Stimulated activated CD4-positive, alpha-beta T cell treated with anti-CD3 and anti-CD28 coated beads, Interleukin-1b, Interleukin-23, amount 100 ng/mL, for 24 hours (primary cell): ENCODE results near the gene POLD3.
"Not testable (repeated sequence)": the region's sequence is repeated elsewhere in the genome, so short reads cannot be mapped to it uniquely, and the experiment has no call there.

ENCODE experiments used
- DNase-seq, 4 experiments: peaks; one replicate each; pipeline ENCODE4 v3.0.0-alpha.2; 2020; ENCODE audit warnings: low read depth in 4 of 4, low spot score in 1 of 4

POLD3 gene

DNA sequence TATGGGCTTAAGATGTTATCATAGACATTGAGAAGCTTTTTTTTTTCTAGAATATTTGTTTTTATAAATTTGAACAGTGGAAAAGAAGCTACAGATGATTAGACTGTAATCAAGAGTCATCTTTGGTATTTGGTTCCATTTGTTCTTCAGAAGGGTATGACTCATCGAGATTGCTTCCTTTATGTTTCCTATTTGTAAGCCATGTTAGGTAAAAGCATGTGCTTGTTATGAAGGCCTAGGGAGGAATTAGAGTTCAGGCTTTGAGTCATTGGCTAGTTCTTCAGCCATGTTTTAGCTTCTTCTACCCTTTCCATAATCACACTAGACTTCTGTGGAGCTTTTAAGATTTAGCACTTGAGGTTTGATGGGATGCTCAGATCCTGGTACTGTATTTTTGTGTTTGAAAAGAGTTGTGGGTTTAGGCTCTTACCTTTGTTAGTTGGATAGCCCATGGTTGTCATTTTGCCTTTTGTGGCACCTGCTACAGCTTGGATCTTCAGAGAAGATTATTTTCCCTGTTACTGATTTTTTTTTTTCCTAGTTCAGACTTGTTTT, 44.3 kb downstream of the POLD3 start:
- DNase-seq, result no peak

DNA sequence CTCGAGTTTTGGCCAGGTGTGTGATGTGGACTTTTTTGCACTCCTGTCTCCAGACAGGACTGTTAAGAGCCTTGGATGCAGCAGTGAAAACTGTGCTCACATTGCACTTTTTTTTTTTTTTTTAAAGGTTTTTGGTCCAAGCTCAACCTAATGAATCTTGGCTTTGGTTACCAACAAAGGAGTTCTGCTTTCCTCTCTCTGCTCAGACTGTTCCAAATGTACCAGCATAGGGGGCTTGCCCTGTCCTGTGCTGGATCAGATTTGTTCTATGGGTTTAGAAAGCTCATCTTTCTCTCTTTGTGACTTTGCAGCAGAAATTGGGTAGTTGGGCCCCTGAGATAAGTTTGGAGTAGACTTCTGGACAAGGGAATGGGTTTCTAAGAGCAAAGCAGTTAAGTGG, 45.3 kb downstream of the POLD3 start:
- DNase-seq, result no peak

DNA sequence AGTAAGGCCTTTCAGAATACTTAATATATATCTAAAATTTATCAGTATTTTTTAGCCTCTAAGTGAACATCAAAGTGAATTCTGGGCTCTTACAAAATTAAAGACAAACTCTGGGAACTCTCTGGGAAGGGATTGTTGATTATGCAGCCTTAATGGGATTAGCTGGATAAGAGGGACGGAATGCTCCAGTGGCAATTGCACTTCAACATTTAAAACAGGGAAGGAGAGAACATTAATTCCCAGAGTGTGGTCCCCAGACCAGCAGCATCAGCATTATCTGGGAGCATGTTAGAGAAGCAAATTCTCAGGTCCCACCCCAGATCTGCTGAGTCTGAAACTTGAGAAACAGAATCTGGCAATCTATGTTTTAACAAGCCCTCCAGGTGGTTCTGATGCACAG, 46.5 kb downstream of the POLD3 start:
- no peak for DNase-seq

DNA sequence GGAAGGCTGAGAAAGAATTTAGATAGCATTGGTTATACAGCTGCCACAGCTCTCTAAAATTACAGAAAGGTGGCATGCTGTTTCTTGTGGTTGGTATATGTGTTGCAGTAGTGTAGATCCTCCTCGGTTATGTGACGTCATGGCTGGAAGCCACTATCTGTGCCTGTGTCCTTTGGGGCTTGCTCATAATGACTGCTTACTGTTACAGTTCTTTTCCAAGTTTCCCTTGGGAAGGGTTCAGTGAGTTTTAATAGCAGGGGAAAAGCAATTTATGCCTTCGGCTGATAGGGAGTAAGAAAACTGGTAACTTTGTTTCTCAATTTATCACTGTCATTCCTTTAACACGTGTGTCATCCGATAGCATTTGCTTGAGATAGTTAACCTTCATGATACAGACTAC, 47.2 kb downstream of the POLD3 start:
- DNase-seq, result no peak

DNA sequence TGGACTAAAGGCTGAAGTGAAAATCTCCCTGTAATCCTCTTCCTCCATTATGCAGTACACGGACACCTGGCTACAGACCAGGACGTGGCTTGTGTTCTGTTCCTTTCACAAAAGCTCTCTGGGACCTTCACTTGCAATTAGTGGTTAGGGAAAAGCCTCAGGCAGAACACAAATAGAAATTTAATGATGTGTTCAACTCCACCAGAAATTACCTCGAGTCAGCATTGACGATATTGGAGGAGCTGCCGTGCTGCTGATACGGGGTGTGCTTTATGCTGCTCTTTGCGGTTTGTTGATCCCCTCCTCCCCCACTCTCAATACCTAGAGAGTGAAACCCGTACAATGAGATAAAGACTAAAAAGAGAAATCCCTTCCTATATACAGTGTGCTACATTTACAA, 48.9 kb downstream of the POLD3 start:
- no peak for DNase-seq

DNA sequence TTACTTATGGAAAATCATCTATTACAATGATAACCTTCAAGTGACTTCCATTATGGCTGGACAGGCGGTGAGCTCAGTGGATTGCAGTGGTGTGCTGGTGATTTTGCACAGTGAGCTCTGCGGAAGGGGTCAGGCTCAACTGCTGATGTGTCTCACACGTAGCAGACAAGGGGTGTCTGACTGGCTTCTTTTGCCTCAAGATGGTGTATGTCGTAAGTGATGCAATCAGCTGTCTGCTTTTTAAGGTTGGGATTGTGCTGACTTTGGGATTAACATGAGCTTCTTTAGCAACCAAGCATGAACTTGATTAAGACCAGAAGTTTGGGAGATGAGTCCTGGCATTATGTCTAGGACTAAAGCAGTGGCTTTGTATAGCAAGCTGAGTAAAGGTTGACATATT, 49.5 kb downstream of the POLD3 start:
- no peak for DNase-seq

DNA sequence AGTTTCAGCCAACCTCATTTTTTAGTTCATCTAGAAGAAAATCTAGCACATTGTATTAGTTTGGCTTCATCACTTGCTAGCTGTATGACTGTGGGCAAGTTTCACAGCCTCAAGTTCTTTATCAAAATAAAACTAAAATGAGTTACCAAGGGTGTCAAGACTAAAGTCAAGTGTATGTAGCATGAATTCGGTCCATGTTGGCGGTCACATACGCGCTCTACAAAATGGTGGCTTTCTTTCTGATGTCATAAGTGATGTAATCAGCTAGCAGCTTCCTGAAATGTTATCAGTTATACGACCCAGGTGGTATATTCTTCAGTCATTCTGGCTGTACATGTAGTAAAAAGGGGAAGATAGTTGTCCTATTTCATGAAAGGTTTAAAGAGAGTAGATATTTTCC, 50.5 kb downstream of the POLD3 start:
- no peak for DNase-seq

DNA sequence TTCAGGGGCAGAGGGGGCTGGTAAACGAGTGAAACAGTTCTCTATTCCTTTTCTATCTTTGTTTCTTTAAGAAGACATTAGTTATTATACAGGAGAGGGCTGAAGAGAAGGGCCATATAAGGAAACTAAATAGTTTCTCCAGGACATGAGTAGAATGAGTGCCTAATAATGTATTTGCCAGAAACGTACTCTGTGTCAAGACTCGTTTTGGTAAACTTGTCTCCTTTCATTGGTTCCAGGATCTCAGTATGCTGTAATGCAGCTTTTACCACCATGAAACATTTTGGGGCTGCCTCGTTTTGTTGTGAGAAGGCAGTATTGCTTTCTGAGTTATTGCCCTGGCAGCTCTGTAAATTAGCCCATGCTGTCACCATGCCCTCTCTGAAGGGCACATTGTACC, 51.7 kb downstream of the POLD3 start:
- no peak for DNase-seq

GRCh38 chr11:74646215-74646614, 53.8 kb downstream of the POLD3 start:
- no peak for DNase-seq

DNA sequence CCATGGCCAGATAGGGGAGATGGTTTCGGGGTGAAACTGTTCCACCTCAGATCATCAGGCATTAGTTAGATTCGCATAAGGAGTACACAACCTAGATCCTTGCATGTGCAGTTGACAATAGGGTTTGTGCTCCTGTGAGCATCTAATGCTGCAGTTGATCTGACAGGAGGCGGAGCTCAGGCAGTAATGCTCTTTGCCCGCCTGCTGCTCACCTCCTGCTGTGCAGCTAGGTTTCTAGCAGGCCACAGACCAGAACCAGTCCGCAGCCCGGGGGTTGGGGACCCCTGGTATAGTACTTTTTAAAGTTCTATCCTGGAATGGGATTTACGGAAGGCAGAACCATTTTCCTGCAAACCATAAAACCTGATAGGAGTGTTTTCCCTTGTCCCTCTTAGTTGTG, 54.6 kb downstream of the POLD3 start:
- no peak for DNase-seq

GRCh38 chr11:74647404-74647803, 55.0 kb downstream of the POLD3 start:
- DNase-seq, result no peak

- DNase-seq, result no peak
These were observed 55.4 kb downstream of the POLD3 start for GRCh38 chr11:74647831-74648230.

DNA sequence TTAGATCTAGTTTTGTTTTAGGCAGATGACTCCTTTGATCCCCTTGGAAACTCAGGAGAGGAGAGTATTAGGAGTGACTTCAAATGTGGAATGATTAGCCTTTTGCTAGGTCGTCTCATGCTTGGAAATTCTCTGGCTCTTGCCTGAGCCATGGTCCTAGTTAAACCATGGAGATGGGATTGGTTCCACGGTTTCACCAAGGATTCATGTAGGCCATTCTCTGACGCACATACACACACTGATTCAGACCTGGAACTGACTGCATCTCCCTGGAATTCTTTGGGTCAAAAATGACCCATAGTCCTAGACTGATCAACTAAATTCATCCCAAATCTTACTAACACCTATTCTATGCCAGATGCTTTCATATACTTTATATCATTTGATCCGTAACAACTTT, 56.5 kb downstream of the POLD3 start:
- no peak for DNase-seq

DNA sequence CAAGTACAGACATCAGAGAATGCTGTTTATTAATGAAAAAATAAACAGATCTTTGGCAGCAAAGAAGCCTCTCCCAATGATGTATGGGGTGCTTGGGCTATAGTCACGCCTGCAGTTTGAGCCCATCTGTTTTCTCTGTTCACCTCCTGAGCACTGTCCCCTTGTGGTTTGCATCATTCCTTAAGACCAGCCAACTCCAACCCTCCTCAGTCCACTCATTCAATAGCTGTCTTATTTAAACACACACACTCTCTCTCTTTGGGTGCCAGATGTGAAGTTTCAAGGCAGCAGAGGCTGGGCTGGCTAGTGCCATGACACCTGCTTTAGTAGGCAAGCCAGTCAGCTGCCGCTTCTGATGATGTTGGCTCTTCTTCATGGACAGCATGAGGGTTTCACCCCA, 58.1 kb downstream of the POLD3 start:
- DNase-seq, result no peak

GRCh38 chr11:74654976-74655375, 62.6 kb downstream of the POLD3 start:
- DNase-seq, result no peak

DNA sequence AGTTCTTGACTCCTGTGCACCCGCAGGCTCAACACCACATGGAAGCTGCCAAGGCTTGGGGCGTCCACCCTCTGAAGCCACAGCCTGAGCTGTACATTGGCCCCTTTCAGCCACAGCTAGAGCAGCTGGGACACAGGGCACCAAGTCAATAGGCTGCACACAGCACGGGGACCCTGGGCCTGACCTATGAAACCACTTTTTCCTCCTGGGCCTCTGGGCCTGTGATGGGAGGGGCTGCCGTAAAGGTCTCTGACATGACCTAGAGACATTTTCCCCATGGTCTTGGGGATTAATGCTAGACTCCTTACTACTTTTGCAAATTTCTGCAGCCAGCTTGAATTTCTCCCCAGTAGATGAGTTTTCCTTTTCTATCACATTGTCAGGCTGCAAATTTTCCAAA, 66.7 kb downstream of the POLD3 start:
- DNase-seq, result not testable (repeated sequence)

DNA sequence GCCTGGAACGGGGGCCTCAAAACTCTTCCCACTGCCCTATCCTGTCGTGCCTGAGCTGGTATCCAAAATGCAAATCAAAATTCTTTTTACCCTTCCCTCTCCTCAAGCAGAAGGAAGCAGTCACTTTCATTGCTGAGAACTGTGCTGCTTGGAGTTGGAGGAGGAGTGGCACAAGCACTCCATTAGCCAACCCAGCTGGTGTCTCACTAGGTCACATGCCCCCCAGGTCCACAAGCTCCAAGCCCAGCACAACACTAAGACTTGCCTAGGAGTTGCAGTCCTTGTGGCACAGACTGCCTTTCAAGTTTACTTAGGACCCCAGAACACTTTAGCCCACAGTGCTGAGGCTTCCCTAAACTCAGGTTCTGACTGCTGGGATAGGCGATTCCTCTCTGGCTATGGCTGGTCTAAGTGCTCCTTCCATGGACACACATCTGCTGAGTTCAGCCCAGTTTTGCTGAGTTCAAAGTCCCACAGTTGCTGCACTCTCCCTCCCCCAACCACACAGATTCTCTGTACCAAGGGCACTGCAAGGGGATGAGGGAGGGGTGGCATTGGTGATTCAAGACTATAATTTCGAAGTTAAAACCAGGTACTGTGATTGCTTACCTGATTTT, 70.2 kb downstream of the POLD3 start:
- DNase-seq, result no peak

DNA sequence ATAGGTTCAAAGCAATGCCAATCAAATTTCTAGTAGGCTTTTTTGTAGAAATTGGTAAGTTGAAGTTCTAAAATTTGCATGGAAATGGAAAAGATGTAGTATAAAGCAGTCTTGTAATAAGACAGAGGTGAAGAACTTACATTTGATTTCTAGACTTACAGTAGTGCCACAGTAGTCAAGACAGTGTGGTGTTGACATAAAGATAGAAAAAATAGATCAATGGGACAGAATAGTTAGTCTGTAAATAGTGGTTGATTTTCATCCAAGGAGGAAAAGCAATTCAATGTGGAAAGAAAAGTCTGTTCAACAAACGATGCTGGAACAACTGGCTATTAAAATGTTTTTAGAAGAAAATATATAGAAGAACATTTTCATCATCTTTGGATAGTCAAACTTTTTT, 70.9 kb downstream of the POLD3 start:
- DNase-seq, result no peak

GRCh38 chr11:74669211-74670160, 77.1 kb downstream of the POLD3 start:
- DNase-seq, result no peak

DNA sequence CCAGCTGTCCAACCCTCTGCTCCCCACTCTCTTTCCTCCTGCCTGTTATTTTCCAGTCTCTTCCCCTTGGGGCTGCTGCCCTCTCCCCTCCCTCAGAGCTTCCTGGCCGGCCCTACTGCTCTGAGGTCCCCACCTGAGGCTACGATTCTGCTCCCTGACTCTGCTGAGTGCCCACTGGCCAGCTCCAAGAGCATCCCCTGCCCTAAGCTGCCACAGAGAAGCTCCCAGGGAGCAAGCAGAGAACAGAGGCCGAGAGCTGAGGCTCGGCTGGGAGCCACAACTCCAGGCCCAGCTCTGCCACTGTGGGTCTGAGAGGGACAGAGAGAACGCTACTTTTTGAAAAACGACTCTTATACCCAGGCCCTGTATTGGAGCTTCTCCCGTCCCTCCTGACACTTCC, 77.8 kb downstream of the POLD3 start:
- DNase-seq, result no peak

DNA sequence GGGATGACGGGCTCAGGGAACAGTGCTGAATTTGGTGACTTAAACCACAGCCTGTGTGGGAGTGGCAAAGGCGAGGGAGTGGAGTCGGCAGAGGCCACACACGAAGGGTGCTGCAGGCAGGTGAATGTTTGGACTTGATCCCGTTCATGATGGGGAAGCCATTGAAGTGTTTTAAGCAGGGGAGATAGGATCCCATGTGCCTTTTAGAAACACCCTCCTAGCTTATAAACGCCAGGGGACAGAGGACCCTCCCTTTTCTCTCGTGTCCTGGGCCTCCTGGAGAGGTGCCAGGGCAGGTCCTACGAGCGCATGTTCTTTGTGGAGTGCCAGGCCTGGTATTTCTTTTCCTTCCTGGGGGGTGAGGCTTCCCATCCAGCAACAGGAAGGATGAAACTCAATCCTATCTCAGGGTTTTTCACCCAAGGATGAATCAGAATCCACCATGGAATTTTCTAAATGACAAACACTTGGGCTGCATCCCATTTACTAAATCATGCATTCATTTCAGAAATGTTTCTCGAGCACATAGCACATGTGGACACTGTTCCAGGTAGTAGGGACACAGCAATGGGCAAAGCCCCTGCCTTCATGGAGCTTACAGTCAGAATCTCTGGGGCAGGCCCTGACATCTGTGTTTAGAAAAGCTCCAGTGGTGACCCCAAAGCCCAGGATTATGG, 79.3 kb downstream of the POLD3 start:
- DNase-seq, result no peak
